Osteocyte (in vitro differentiated cells): Measurements from ENCODE around the gene IFI27. TPM values are rescaled to one million over a fixed set of nuclear protein-coding genes. Genes with fewer than 3 reads are reported as not detected.

Experiments
- DNase-seq: peaks from one replicate; pipeline ENCODE4 v3.0.0; 2021; ENCODE audit warnings: mixed read lengths; ENCODE audit not compliant: unreplicated experiment; ENCODE audit errors: extremely low spot score
- H3K27ac Mint-ChIP-seq: one replicate; pipeline ENCODE4 v1.8.0; 2021; ENCODE audit warnings: mild to moderate bottlenecking, mixed read lengths; ENCODE audit not compliant: unreplicated experiment
- H3K27me3 Mint-ChIP-seq: one replicate; pipeline ENCODE4 v1.8.0; 2021; ENCODE audit warnings: mixed read lengths; ENCODE audit not compliant: unreplicated experiment
- H3K36me3 Mint-ChIP-seq: one replicate; pipeline ENCODE4 v1.8.0; 2021; ENCODE audit warnings: mixed read lengths; ENCODE audit not compliant: unreplicated experiment
- H3K4me1 Mint-ChIP-seq: one replicate; pipeline ENCODE4 v1.8.0; 2021; ENCODE audit warnings: mixed read lengths; ENCODE audit not compliant: unreplicated experiment
- H3K4me3 Mint-ChIP-seq: one replicate; pipeline ENCODE4 v1.8.0; 2021; ENCODE audit warnings: mild to moderate bottlenecking, moderate library complexity, mixed read lengths; ENCODE audit not compliant: unreplicated experiment
- H3K9me3 Mint-ChIP-seq: one replicate; pipeline ENCODE4 v1.8.0; 2021; ENCODE audit warnings: mixed read lengths; ENCODE audit not compliant: unreplicated experiment
- CTCF ChIP-seq: fragments of 200-600 bp; sonication (generic); IDR thresholded peaks from 2 replicates; pipeline ENCODE4 v1.5.0; 2021; ENCODE audit warnings: antibody characterized with exemption, mild to moderate bottlenecking, moderate library complexity
- total RNA-seq: library from RNA; stranded (reverse); gene quantifications from 2 replicates; pipeline ENCODE4 v1.2.1, GENCODE V29; 2021

Gene IFI27
- total RNA-seq, 1 donor from 2014 or later = 2.6 TPM

- Mint-ChIP-seq H3K27ac (no peak overlapping the region), H3K36me3 (no peaks in the 10 kb centered on the region), H3K4me1 (peaks cover 9% of the 10 kb centered on the region), H3K27me3 (peaks cover 11% of the 10 kb centered on the region), H3K4me3 (no peak overlapping the region), H3K9me3 (no peaks in the 10 kb centered on the region)
- no peak for DNase-seq
- TF ChIP-seq CTCF = no peak
Measured at GRCh38 chr14:94112513-94113063, 2.1 kb downstream of the IFI27 start.

- Mint-ChIP-seq H3K27me3 (peaks cover 11% of the 10 kb centered on the region), H3K9me3 (no peaks in the 10 kb centered on the region), H3K27ac (no peak overlapping the region), H3K4me3 (no peak overlapping the region), H3K36me3 (no peaks in the 10 kb centered on the region), H3K4me1 (peaks cover 9% of the 10 kb centered on the region)
- no peak for TF ChIP-seq CTCF
- DNase-seq = no peak
Measured at GRCh38 chr14:94113073-94113472, 2.5 kb downstream of the IFI27 start.

- Mint-ChIP-seq H3K27me3 (peaks cover 11% of the 10 kb centered on the region), H3K9me3 (no peaks in the 10 kb centered on the region), H3K4me1 (peaks cover 9% of the 10 kb centered on the region), H3K4me3 (no peak overlapping the region), H3K27ac (no peak overlapping the region), H3K36me3 (no peaks in the 10 kb centered on the region)
- DNase-seq = no peak
- TF ChIP-seq CTCF = no peak
Measured at GRCh38 chr14:94113490-94113889, 3.0 kb downstream of the IFI27 start.

- H3K9me3 Mint-ChIP-seq = no peaks in the 10 kb centered on the region
- no peak overlapping the region for H3K4me3 Mint-ChIP-seq
- no peaks in the 10 kb centered on the region for H3K36me3 Mint-ChIP-seq
- H3K27me3 Mint-ChIP-seq = peaks cover 11% of the 10 kb centered on the region
- H3K27ac Mint-ChIP-seq = no peak overlapping the region
- no peak for TF ChIP-seq CTCF
- H3K4me1 Mint-ChIP-seq = peaks cover 9% of the 10 kb centered on the region
- DNase-seq = no peak
Measured at GRCh38 chr14:94113908-94114588, 3.5 kb downstream of the IFI27 start.

GRCh38 chr14:94114589-94115057 is 4.1 kb downstream of the IFI27 start:
- Mint-ChIP-seq H3K4me1 (peaks cover 9% of the 10 kb centered on the region), H3K9me3 (no peaks in the 10 kb centered on the region), H3K27me3 (peaks cover 11% of the 10 kb centered on the region), H3K4me3 (no peak overlapping the region), H3K27ac (no peak overlapping the region), H3K36me3 (no peaks in the 10 kb centered on the region)
- TF ChIP-seq CTCF = no peak
- no peak for DNase-seq
